Mesothelial cell of epicardium (in vitro differentiated cells): ENCODE data around the gene CFAP20DC. TPM values are rescaled to one million over a fixed set of nuclear protein-coding genes. Genes with fewer than 3 reads are reported as not detected.

Source experiments
- DNase-seq, 2 experiments: peaks; one replicate each; pipeline ENCODE4 v3.0.0; 2021; ENCODE audit warnings: low spot score in 2 of 2; ENCODE audit not compliant: unreplicated experiment in 2 of 2
- H3K27ac Mint-ChIP-seq: 2 replicates; pipeline ENCODE4 v1.8.0; 2021; ENCODE audit warnings: mixed read lengths
- H3K27me3 Mint-ChIP-seq: 2 replicates; pipeline ENCODE4 v1.8.0; 2021; ENCODE audit warnings: low read depth, mixed read lengths
- H3K36me3 Mint-ChIP-seq: 2 replicates; pipeline ENCODE4 v1.8.0; 2021; ENCODE audit warnings: mixed read lengths
- H3K4me1 Mint-ChIP-seq: 2 replicates; pipeline ENCODE4 v1.8.0; 2021; ENCODE audit warnings: mixed read lengths
- H3K4me3 Mint-ChIP-seq: 2 replicates; pipeline ENCODE4 v1.8.0; 2021; ENCODE audit warnings: mild to moderate bottlenecking, moderate library complexity, mixed read lengths
- H3K9me3 Mint-ChIP-seq: 2 replicates; pipeline ENCODE4 v1.8.0; 2021; ENCODE audit warnings: mixed read lengths
- total RNA-seq: library from RNA; stranded (reverse); gene quantifications from 3 replicates; pipeline ENCODE4 v1.2.1, GENCODE V29; 2021
- TF ChIP-seq, protein P1 (sequence below): fragments of 200-600 bp; sonication (generic); IDR thresholded peaks from one replicate; pipeline ENCODE4 v1.5.0; 2021; ENCODE audit warnings: antibody characterized with exemption; ENCODE audit not compliant: unreplicated experiment

Gene CFAP20DC
- total RNA-seq, 1 donor from 2014 or later, result 5.4 TPM

DNA sequence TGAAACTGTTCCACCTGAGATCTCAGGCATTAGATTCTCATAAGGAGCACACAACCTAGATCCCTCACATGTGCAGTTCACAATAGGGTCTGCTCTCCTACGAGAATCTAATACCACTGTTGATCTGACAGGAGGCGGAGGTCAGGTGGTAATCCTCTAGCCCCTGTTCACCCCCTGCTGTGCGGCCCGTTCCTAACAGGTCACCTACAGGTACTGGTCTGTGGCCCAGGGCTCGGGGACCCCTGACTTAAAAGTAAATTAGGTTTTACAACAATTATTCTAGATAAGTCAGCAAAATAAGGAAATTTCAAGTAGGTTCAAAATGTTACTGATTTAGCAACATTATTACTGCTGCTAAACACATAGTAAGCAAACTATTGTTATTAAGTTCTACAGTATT lies 58.2 kb downstream of the CFAP20DC start:
- no peaks in the 10 kb centered on the region for H3K36me3 Mint-ChIP-seq

DNA sequence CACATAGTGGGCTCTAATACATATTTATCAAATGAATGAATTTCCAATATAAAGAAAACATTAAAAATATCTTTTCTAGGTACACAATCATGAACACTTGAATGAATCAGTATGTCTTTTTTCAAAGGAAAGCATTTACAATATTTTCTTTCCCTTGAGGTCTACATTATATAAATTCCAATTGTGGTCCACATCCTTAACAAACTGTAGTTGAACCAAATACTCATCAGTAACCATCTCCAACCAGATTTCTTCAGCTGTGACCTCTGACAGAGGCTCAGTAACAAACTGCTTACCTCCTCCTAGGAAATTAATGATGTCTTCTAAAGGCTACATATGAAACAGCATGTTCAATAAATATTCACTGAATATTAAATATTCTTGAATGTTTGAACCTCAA lies 58.8 kb downstream of the CFAP20DC start:
- Mint-ChIP-seq H3K4me1 (no peaks in the 10 kb centered on the region), H3K4me3 (no peak overlapping the region), H3K9me3 (peaks cover 11% of the 10 kb centered on the region), H3K36me3 (no peaks in the 10 kb centered on the region), H3K27ac (no peak overlapping the region), H3K27me3 (no peaks in the 10 kb centered on the region)
- TF ChIP-seq, protein P1, sequence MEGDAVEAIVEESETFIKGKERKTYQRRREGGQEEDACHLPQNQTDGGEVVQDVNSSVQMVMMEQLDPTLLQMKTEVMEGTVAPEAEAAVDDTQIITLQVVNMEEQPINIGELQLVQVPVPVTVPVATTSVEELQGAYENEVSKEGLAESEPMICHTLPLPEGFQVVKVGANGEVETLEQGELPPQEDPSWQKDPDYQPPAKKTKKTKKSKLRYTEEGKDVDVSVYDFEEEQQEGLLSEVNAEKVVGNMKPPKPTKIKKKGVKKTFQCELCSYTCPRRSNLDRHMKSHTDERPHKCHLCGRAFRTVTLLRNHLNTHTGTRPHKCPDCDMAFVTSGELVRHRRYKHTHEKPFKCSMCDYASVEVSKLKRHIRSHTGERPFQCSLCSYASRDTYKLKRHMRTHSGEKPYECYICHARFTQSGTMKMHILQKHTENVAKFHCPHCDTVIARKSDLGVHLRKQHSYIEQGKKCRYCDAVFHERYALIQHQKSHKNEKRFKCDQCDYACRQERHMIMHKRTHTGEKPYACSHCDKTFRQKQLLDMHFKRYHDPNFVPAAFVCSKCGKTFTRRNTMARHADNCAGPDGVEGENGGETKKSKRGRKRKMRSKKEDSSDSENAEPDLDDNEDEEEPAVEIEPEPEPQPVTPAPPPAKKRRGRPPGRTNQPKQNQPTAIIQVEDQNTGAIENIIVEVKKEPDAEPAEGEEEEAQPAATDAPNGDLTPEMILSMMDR, result no peak
- no peak for DNase-seq

More for the DNA sequence above, 58.2 kb downstream of the CFAP20DC start:
- Mint-ChIP-seq H3K27ac (no peak overlapping the region), H3K27me3 (no peaks in the 10 kb centered on the region), H3K4me3 (no peak overlapping the region), H3K9me3 (peaks cover 7% of the 10 kb centered on the region), H3K4me1 (no peaks in the 10 kb centered on the region)
- TF ChIP-seq, protein P1, result no peak
- DNase-seq, result no peak

- Mint-ChIP-seq H3K27me3 (no peaks in the 10 kb centered on the region), H3K27ac (no peak overlapping the region), H3K4me3 (no peak overlapping the region), H3K36me3 (no peaks in the 10 kb centered on the region), H3K4me1 (no peaks in the 10 kb centered on the region), H3K9me3 (peaks cover 13% of the 10 kb centered on the region)
- no peak for DNase-seq
- TF ChIP-seq, protein P1, result no peak
These were observed 59.9 kb downstream of the CFAP20DC start for GRCh38 chr3:58989955-58990354.

- DNase-seq, result no peak
- Mint-ChIP-seq H3K9me3 (peaks cover 13% of the 10 kb centered on the region), H3K27ac (no peak overlapping the region), H3K36me3 (no peaks in the 10 kb centered on the region), H3K4me3 (no peak overlapping the region), H3K27me3 (no peaks in the 10 kb centered on the region), H3K4me1 (no peaks in the 10 kb centered on the region)
- TF ChIP-seq, protein P1, result no peak
These were observed 60.7 kb downstream of the CFAP20DC start for GRCh38 chr3:58989163-58989562.

DNA sequence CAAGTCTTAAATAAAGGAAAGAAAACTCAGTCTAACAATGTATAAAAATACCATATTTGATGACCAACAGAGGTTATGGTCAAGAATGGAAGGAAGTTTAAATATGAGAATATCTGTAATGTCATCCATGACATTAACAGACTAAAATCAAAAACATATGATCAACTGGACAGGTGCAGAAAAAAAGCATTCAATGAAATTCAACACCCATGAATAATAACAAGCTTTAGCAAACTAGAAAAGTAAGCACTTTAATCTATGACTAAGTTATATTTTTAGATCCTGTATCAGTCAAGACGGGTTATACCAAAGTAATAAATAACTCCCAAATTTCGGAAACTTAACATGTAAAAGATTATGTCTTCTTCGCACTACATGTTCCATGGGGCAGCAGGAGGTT lies 61.8 kb downstream of the CFAP20DC start:
- H3K4me3 Mint-ChIP-seq, result no peak overlapping the region
- no peaks in the 10 kb centered on the region for H3K36me3 Mint-ChIP-seq
- peaks cover 13% of the 10 kb centered on the region for H3K9me3 Mint-ChIP-seq
- H3K4me1 Mint-ChIP-seq, result no peaks in the 10 kb centered on the region
- H3K27me3 Mint-ChIP-seq, result no peaks in the 10 kb centered on the region
- no peak overlapping the region for H3K27ac Mint-ChIP-seq
- DNase-seq, result no peak
- TF ChIP-seq, protein P1, result no peak

- Mint-ChIP-seq H3K36me3 (no peaks in the 10 kb centered on the region), H3K4me1 (no peaks in the 10 kb centered on the region), H3K27me3 (no peaks in the 10 kb centered on the region), H3K9me3 (peaks cover 13% of the 10 kb centered on the region), H3K27ac (no peak overlapping the region), H3K4me3 (no peak overlapping the region)
- no peak for DNase-seq
- TF ChIP-seq, protein P1, result no peak
These were observed 63.2 kb downstream of the CFAP20DC start for GRCh38 chr3:58986654-58987053.
